IPS DF 19.7 (cell line): Measurements from ENCODE around the gene ARHGDIA.

Source experiments
- DNase-seq: peaks from one replicate; pipeline ENCODE4 v3.0.0-alpha.2; 2013; ENCODE audit warnings: low read depth, low spot score

The ARHGDIA gene

DNA sequence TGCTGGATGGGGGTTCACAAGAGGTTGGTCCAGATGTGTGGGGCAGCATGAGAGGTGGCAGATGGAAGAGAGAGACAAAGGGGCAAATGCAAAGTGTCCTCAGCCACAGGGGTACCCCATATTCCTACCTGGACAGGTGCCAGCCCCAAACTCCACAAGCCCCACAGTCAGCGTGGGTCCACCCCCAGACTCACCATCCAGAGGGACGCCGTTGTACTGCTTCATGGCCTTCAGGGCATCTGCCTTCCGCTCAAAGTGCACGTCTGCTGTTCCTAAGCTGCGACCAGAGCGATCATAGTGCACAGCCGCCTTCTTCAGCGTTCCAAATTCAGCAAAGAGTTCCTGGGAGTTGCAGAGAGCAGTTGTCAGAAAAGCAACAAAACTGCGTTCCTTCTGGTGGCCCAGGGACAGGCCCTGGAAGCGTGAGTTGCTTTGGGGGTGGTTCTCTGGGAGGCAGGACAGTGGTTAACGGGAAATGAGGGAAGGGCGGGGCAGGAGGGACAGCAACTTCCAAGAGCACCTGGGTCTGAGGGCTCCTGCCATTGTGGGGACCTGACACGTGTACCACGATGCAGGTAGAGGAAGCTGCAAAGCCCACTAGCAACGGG lies 18.0 kb upstream of the ARHGDIA start:
- no peak for DNase-seq

DNA sequence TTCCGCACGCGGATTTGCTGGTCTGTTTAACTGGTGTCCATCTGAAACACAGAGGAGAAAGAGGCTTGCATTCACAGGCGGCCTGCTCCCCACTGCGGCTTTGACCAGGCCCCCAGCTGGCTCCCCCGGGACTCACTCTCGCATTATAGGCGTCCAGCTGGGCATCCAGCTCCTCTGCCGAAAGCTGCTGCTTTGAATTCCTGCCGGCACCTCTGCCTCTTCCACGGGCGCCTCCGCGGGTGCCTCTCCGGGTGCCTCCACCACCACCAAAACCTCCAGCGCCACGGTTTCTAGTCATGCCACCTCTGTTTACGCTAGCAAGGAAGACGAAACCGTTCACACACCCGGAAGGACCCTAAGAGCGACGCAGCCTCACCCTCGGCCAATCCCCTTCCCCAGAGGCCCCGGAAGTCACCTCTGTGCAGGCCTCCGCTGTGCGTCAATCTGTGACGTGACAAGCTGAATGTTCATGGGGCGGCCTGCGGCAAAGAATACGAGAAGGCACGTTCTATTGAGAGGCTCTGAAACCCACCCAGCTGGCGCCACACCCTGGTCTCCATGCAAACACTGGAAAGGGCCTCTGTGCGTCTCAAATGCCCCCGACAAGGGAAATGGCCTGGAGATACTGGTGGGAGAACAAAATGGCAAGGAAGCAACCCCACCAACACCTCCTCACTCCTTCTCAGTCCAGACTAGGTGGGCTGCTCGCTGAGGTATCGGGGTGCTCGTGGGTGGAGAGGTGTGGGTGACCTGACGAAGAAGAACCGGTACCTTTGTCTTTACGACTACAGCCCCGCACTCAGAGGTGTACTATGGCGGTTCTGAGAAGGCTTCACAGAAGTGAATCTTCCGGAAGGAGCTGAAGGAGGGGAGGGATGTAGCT lies 17.2 kb upstream of the ARHGDIA start:
- no peak for DNase-seq

DNA sequence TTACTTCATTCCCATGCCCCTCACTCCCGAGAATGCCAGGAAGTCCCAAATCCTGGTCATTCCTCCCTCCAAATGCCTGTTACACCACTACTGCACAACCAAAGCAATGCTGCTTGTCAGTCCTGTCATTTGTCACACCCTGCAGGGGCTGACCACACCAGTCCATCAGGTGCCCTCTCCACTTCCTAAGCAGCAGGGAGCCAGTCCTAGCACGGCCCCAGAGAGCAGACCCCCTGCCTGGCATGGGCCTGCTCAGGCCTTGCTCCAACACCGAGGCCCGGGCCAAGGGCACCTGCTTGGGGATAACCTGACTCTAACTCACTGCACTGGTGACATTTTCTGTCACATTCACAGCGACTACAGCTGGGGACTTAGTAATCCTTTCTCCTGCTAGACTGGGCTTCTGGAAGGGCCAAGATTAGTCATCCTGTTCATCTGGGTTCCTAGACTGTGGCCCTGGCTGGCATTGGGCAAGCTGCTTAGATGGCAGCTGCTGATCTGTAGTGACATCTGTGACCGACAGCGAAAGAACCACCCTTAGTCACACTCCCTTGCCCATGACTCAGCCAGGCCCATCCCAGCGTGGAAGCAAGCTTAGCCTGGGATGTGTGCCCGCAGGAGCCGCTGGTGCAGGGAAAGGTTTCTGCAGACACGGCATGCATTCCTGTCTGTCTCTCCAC lies 14.9 kb upstream of the ARHGDIA start:
- DNase-seq: no peak

DNA sequence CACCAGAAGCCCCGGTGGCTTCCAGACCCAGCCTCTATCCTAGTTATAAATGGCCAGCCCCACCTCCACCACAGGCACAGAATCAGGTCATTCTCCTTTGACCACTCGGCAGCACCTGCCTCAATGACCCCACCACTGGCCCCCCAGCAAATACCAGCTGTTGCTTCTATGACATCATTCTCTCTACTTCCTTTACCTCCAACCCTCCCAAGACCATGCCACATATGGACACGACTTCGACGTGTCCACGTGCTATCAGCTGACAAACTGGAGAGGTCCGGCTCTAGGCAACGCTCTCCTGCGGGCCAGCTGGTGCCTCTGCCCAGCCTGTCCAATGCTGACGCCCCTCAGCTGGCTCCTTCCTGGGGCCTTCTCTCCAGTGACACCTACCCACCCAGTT lies 14.3 kb upstream of the ARHGDIA start:
- DNase-seq: no peak

DNA sequence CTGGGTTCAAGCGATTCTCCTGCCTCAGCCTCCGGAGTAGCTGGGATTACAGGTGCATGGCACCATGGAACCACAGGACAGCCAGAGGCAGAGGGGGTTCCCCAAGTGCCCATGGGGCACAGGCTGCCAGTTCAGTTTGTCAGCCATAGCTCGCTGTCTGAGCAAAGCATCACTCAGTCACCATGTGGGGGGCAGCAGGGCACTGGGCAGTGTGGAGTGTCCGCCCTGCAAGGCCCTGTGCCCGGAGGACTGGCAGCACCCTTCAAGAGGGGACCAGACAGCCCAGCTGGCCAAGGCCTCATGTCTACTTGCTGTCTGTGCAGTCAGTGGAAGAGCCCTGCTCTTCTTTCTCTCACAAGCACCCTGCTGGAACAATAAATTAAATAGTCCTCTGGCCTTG lies 13.8 kb upstream of the ARHGDIA start:
- no peak for DNase-seq

DNA sequence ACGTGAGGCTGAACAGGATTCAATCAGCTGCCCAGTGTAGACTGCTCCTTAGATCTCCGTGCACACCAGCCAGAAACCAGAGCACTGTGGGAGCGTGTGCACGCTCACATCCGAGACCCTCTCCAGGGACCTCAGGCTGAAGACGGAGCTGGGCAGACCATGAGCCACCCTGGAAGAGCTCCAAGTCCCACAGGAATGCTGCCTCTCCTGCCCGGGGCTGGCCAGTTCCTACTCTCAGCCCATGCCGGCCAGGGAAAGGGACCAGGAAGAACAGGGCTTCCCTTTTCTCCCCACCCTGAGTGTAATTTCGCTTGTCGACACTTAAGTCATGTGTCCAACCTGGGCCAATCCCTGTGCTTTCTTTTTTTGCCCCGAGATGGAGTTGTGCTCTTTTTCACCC lies 13.4 kb upstream of the ARHGDIA start:
- no peak for DNase-seq

DNA sequence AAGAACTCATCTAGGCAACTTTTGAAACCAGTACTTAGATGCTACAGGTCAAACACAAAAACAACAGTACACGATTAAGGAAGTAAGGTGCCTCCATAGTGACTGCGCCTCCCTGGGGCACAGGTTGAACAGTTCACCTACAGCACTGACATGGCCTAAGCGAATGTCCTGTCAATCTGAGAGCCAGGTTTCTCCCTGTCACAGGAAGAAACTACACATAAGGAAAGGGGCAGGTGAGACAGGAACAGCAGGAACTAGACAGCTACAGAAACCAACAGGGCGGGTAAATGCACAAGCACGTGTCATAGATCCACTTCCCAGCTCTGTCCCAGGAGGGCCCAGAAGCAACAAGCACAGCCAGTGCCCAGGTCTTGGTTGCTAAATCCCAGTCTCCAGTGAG lies 8.0 kb upstream of the ARHGDIA start:
- DNase-seq: no peak

DNA sequence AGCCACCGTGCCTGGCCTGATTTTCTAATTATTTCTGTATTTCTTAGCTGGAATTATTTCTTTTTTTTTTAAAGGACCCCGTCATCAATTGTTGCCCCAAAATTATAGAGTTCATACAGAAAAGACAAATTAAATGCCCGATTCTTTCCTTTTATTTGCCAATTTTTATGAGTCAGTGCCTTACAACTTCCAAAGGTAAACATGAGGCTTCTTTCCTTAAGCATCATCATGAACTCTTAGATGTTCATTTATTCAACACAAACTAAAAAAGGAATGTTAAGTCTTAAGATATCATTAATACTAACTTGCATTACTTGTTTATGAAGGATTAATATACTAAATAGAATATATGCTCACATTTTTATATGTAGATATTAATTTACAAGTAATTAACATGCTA lies 7.2 kb upstream of the ARHGDIA start:
- DNase-seq: no peak

DNA sequence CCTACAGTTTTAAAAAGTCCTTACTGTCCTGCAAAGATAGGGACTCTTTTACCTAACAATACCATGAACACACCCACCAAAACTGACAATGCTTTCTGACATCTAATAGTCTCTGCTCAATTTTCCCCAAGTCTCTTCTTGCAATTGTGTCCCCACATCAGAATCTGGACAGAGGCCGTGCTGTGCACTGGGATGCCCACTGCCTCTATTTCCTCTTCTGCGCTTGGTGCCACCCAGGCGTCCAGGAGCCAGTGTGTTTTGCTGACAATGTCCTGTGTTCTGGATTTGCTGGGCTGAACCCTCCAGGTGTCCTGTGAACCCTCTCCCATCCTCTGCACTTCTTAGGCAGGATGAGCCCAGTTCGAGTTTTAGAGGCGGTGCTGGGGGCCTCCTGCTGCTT lies 6.4 kb upstream of the ARHGDIA start:
- no peak for DNase-seq

DNA sequence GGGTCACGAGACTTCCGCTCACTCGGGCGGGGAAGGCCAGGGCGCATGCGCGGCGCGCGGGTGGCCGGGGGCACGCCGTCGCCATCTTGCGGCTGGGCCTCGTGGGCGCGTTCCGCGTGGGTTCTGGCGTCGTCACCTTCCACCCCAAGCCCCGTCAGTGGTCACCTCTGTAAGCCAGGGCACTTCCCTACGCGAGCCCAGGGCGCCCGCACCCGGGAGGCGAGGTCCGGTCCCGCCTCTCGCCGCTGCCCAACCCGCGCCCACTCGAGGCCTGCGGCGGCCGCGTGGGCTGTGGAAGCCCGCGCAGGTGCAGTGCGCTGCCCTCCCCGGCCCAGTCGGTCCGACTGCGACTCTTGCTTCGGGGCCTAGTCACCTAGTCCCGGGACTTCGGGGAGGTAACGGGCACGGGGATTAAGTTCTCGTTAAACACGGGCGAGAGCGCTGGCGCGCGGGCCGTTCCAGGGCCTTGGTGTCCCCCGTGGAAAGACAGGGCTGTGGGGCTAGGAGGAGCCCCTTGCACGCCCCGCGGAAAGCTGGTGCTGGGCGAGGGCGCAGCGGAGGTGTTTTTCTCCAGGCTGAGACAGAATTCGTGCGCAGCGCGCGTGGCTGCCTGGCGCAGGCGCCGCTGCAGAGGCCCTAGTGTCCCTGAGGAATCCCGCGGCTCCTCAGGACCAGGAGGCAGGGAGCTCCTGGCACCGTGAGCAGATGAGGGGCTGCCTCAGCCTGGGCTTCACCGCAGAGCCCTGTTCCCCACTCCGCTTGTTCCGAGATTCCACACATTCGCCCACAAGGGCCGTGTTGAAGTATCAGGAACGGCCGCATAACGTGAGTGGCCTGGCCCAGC lies 472 bp upstream of the ARHGDIA start:
- DNase-seq: no peak

DNA sequence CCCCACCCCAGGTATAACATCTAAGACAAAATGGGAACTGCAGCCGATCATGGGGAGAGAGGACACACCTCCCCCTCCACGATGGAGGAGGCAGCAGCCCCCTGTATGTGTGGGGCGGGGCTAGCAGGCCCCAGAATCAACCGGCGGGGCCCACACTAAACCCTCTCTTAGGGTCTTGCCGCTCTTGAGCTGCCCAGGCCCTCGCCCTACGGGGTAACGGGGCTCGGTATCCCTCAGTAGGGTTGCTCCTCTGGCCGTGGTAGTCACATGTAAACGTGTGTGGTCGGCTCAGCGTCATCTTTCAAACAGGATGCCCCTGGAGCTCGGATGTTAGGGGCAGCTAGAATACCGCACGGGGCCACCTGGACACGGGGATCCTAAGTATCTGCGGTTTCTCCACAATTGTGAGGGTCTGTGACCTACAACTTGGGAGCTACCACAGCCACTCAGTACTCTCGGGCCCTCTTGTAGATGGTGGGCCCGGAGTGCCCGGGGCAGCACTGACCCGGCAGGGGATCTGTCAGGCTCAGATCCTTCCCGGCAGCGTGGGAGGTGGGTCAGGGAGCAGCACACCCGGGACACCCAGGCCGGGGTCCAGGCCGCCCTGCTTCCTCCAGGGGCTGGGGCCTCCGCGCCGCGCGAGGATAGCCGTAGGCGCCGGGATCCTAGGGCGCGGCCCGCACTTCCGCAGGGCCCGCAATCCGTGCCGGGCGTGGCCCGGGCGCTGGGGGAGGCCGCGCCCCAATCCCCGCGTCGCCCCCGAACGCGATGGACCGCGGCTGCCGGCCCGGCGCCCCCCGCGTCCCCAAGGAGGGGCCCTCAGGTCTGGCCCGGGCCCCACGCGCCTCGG lies 781 bp downstream of the ARHGDIA start:
- no peak for DNase-seq

DNA sequence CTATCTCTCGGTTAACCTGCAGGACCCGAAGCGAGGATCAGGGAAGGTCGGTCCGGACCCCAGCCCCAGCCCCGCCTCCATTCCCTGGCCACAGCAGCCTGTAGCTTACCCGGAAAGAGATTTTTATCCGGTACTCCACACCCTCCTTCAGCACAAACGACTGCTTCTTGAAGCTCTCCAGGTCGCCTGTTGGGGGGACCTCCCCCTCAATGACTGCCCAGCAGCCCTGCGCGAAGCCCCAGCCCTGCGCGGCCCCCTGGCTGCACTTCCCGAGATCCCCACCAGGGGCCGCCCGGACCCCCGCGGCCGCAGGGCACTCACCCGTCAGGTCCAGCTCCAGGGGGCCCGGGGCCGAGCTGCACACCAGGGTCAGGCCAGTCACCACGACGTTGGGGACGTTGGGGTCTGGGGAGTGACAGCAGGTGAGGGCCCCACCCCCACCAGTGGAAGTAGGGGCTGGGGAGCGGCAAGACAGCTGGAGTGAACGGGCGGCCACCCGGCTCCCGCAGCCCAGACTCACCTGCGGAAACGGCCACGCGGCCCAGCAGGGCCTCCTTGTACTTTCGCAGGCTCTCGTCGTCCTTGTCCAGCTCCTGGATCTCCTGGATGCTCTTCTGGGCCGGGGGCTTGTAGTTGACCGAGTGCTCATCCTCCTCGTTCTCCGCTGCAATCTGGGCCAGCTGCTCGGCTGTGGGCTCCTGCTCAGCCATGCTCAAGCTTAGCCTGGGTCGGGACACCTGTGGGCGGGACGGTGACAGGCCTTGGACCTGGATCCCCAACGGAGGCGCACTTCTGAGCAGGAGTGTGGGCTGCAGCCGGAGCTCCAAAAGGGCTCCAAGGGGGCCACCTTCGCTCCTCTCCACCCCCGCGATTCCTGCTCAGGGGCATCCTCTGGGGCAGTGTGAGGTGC lies 1.7 kb downstream of the ARHGDIA start:
- no peak for DNase-seq

DNA sequence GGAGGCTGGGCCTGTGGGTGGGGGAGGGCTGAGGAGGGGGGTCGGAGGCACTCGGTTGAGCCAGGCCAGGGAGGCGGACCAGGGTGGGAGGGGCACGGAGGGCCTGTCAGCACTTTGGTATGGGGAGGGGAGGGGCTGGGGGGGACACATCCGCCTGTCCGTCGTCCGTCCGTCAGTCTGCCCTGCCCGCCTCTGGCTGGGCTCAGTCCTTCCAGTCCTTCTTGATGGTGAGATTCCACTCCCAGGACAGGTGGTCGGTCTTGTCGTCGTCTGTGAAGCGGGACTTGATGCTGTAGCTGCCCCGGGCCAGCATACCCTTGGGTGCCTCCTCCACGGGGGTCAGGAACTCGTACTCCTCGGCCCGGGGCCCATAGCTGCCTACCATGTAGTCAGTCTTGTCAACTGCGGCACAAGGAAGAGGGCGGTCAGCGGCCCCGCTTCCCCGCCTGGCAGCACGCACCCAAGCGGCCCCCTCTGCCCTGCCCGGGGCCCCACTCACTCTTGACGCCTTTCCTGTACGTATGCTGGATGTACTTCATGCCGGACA lies 2.4 kb downstream of the ARHGDIA start:
- no peak for DNase-seq

DNA sequence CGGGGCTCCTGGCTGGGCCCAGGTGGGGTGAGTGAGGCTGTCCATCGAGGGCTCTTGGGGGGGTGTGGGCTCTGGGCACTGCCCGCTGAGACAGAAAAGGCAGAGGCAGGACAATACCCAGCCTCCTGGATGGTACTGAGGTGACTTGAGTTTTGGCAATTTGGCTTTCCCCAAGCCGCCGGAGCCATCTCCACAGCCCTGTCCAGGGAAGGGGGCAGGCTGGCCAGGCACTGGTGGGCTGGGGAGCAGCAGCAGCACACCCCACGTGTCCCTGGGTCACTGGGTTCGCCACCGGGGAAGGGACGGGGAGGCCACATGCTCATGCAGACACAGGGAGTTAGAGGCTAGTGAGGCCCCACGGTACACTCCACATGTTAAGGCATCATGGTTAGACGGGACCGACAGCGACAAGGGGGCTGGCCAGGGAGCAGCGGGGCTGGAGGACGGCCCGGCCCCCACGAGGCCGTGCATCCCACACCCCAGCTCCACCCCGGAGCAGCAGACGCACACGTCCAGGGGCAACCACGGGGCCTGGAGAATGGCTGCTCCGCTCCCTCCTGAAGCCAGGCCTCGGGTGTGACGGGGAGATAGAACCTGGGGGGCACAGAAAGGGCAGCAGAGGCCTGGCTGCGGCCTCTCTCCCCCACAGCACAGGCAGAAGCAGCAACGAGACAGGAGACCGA lies 3.0 kb downstream of the ARHGDIA start:
- no peak for DNase-seq

DNA sequence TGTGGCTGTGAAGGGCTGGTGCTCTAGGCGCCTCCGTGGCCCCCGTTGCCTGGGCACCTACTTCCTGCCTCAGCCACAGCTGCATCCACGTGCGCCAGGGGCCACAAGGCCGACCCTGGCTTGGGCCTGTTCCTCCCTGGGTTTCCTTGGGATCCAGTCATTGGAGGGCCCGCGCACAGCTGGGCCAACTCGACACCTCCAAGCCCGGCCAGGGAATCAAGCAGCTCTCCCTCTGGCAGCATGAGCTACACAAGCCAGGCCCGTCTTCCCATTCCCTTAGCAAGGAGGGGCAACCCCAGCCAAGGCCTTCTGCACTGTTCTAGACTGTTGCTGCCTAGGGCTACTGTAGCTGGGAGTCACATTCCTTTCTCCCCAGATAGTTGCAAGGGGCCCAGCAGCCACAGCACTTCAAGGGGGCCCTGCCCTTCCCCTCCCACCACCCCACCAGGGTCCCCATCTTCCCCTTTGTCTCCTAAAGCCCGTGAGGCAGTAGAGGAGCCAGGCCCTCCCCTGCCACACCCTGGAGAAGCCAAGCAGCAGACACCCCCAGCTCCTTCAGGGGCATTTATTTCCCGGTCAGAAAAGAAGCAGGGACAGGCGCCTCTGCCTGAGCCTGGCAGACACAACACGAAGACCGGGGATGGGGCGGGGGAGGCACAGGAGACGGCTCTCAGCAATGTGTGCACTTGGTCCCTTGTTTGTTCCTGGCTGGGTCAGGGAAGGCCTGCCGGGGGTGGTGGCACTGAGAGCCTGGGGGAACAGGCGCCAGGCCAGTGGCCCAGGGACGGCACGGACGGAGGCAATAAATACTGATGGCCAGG lies 3.8 kb downstream of the ARHGDIA start:
- no peak for DNase-seq

DNA sequence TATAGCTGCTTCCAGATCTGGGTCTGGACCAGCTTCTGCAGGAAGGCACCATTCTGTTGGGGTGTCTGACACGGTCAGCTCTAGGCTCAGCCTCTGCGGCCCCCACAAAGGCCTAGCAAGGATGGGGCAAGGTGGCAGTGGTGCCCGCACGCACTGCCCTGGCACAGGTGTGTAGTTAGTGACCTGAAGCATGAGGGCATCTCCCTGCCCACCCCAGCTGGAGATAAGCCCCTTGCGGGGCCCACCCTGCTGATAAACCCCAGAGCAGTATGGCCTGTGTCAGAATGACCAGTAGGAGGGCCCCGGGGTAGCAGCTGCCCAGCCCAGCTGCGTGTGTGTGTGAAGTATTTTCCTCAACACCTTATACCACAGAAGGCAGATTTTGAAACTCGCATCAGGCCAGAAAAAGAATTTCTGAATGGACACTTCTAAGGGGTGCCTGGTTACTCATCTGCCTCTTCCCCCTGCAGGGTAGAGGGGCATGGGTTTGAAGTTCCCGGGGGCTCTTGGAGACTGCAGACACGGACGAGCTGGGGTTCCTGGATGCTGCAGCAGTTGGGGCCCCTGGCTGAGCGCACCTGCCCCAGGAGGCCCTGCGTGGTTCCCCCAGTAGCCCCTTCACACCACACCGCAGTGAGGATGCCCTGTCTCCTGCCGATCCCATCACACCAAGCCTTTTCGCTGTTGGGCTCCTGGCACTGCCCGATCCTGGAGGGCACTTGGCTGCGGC lies 4.5 kb downstream of the ARHGDIA start:
- no peak for DNase-seq

DNA sequence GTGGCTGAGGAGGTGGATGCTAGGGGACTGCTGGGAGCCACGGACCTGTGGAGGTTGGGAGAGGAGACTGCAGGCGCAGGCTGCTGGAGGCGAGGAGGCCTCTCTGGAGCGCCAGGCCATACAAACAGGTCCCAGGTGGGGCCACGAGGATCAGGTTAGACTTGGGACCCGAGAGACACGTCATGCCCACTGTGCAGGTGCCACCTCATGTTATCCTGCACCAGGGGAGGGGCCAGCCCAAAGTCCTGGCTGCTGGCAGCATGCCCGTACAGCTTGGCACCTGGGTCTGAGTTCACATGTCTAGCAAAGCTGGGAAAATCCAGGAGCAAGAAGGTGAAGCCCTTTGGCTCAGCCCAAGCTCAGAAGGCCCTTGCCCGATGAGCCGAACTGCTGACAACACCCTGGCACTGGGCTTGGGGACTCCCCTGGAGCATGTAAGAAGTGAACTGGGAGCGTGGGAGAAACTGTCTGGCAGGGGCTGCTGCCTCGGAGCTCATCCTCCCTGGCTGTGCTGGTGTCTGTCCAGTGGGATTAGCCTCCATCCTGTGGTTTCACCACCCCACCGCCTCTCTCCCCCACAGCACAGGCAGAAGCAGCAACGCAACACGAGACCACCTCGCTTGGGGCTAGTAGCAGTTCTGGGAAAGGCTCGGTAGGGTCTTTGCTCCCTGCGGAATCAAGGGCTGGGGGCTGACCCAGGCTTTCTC lies 5.3 kb downstream of the ARHGDIA start:
- DNase-seq: no peak
